Type B pancreatic cell (in vitro differentiated cells): ENCODE results near the gene EML2. TPM values are rescaled to one million over a fixed set of nuclear protein-coding genes. Genes with fewer than 3 reads are reported as not detected.
"Not testable (repeated sequence)": the region's sequence is repeated elsewhere in the genome, so short reads cannot be mapped to it uniquely, and the experiment has no call there.

Experiments
- DNase-seq: peaks from one replicate; pipeline ENCODE4 v3.0.0; 2021; ENCODE audit warnings: mixed read lengths; ENCODE audit not compliant: unreplicated experiment; ENCODE audit errors: extremely low spot score
- H3K27ac Mint-ChIP-seq: 2 replicates; pipeline ENCODE4 v1.8.0; 2021; ENCODE audit warnings: mild to moderate bottlenecking, mixed read lengths
- H3K27me3 Mint-ChIP-seq: 2 replicates; pipeline ENCODE4 v1.8.0; 2021; ENCODE audit warnings: mixed read lengths
- H3K36me3 Mint-ChIP-seq: 2 replicates; pipeline ENCODE4 v1.8.0; 2021; ENCODE audit warnings: mixed read lengths
- H3K4me1 Mint-ChIP-seq: one replicate; pipeline ENCODE4 v1.8.0; 2021; ENCODE audit warnings: mixed read lengths; ENCODE audit not compliant: unreplicated experiment
- H3K4me3 Mint-ChIP-seq: 2 replicates; pipeline ENCODE4 v1.8.0; 2021; ENCODE audit warnings: mild to moderate bottlenecking, mixed read lengths
- H3K9me3 Mint-ChIP-seq: 2 replicates; pipeline ENCODE4 v1.8.0; 2021; ENCODE audit warnings: mixed read lengths
- total RNA-seq: library from RNA; stranded (reverse); gene quantifications from 2 replicates; pipeline ENCODE4 v1.2.1, GENCODE V29; 2021; ENCODE audit warnings: low replicate concordance
- TF ChIP-seq, protein P1 (sequence below): fragments of 200-600 bp; sonication (generic); conservative IDR thresholded peaks from 2 replicates; pipeline ENCODE4 v1.5.0; 2021; ENCODE audit warnings: antibody characterized with exemption, mild to moderate bottlenecking

The EML2 gene
- total RNA-seq, 1 donor from 2014 or later = 46.9 TPM

DNA sequence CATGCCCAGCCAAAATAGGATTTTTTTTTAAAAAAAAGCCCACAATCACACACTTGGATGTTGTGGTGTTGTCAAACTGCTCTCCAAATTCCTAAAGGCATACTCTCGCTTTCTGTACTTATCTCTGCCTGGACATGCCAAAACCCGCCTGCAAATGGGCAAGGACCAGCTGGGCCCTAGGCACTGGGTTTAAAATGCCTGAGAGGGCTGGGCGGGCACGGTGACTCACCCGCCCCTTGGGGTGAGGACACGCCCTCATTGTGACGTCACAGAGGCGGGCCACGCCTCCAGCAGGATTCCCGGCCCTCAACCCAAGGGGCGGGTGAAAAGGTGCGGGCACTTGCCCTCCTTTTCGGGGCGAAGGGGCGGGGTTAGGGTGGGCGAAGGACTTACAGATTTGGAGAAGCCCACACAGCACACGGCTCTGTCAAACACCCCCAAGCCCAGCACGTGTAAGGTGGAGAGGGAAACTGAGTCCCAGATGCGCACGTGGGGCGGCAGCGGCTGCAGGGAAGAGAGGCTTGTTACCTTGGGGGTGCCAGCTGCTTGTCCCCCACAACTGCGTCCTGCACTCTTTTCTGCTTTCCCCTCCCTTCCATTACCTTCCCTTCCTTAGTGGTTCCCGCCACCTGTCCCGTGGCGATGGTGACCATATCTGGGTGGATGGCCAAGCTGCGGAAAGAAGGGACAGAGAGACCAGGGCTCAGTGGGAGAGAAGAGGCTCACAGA, 6.6 kb downstream of the EML2 start:
- TF ChIP-seq, protein P1, sequence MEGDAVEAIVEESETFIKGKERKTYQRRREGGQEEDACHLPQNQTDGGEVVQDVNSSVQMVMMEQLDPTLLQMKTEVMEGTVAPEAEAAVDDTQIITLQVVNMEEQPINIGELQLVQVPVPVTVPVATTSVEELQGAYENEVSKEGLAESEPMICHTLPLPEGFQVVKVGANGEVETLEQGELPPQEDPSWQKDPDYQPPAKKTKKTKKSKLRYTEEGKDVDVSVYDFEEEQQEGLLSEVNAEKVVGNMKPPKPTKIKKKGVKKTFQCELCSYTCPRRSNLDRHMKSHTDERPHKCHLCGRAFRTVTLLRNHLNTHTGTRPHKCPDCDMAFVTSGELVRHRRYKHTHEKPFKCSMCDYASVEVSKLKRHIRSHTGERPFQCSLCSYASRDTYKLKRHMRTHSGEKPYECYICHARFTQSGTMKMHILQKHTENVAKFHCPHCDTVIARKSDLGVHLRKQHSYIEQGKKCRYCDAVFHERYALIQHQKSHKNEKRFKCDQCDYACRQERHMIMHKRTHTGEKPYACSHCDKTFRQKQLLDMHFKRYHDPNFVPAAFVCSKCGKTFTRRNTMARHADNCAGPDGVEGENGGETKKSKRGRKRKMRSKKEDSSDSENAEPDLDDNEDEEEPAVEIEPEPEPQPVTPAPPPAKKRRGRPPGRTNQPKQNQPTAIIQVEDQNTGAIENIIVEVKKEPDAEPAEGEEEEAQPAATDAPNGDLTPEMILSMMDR = no peak
- peak; percentile 83 for DNase-seq
- Mint-ChIP-seq H3K36me3 (peaks cover 4% of the 10 kb centered on the region), H3K4me1 (peaks cover 4% of the 10 kb centered on the region), H3K27me3 (no peaks in the 10 kb centered on the region), H3K4me3 (no peak overlapping the region), H3K9me3 (no peaks in the 10 kb centered on the region), H3K27ac (peak overlapping the region; percentile 91)

DNA sequence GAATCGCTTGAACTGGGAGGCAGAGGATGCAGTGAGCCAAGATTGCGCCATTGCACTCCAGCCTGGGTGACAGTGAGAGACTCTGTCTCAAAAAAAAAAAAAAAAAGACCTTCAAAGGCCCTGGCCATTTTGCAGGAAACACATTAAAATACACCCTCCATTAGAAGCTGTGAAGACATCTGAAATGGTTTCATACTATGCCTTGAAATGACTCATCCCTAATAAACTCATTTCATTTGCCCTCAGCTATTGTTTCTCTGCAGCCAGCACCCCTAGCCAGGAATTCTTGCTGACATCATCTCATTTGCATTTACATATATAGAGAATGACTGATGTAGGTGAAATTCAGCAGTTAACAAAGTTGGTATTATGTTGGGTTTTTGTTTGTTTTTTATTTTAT, 8.7 kb downstream of the EML2 start:
- H3K27me3 Mint-ChIP-seq = no peaks in the 10 kb centered on the region
- peaks cover 4% of the 10 kb centered on the region for H3K4me1 Mint-ChIP-seq
- TF ChIP-seq, protein P1 = no peak
- peaks cover 4% of the 10 kb centered on the region for H3K36me3 Mint-ChIP-seq
- H3K4me3 Mint-ChIP-seq = no peak overlapping the region
- no peak overlapping the region for H3K27ac Mint-ChIP-seq
- no peak for DNase-seq
- no peaks in the 10 kb centered on the region for H3K9me3 Mint-ChIP-seq

DNA sequence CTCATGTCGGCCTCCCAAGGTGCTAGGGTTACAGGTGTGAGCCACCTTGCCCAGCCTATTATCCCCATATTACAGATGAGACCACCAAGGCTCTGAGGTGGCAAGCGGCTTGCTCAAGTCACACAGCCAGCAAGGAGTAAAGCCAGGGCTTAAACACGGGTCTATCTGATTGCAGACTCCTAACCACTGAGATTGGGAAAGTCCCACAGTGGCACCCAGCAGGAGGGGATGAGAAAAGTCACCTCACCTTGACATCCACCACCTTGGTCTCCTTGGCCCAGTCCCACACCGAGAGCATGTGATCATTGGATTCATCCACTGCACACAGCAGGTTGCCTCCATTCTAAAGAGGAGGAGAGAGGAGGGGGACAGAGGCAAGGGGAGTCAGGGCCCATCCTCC, 9.5 kb downstream of the EML2 start:
- TF ChIP-seq, protein P1 = no peak
- peaks cover 4% of the 10 kb centered on the region for H3K4me1 Mint-ChIP-seq
- peaks cover 4% of the 10 kb centered on the region for H3K36me3 Mint-ChIP-seq
- no peak overlapping the region for H3K27ac Mint-ChIP-seq
- no peak overlapping the region for H3K4me3 Mint-ChIP-seq
- no peak for DNase-seq
- H3K9me3 Mint-ChIP-seq = no peaks in the 10 kb centered on the region
- H3K27me3 Mint-ChIP-seq = no peaks in the 10 kb centered on the region

DNA sequence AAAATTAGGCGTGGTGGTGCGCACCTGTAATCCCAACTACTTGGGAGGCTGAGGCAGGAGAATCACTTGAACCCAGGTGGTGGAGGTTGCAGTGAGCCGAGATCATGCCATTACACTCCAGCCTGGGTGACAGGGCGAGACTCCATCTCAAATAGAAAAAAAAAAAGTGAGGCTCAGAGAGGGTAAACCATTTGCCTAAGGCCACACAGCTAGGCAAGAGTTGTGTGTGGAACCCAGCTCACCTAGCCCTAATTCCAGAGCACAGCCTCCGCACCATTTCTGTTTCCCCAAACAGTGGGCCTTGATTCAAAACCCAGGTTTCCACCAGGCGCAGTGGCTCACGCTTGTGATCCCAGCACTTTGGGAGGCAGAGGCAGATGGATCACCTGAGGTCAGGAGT, 11.0 kb downstream of the EML2 start:
- not testable (repeated sequence) for H3K4me1 Mint-ChIP-seq, H3K27ac Mint-ChIP-seq, H3K27me3 Mint-ChIP-seq, DNase-seq, H3K9me3 Mint-ChIP-seq, H3K4me3 Mint-ChIP-seq
- H3K36me3 Mint-ChIP-seq = peaks cover 11% of the 10 kb centered on the region

DNA sequence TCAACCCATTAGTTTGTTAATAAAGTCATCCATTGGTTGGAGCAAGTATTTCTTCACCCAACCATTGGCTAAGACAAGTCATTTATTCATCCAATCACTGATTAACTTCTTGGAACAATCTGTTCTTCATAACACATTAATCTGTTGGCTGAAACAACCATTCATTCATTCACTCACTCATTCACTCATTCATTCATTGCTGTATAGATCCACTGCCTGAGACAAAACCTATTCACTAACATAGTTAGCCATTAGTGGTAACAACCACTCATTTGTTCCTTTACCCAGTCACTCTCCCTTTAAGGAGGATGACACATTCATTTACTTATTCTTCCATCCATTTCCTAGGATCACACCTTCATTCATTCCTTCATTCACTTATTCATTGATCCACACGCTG, 15.2 kb downstream of the EML2 start:
- no peak overlapping the region for H3K27ac Mint-ChIP-seq
- peaks cover 13% of the 10 kb centered on the region for H3K36me3 Mint-ChIP-seq
- no peaks in the 10 kb centered on the region for H3K4me1 Mint-ChIP-seq
- no peak overlapping the region for H3K4me3 Mint-ChIP-seq
- no peaks in the 10 kb centered on the region for H3K27me3 Mint-ChIP-seq
- TF ChIP-seq, protein P1 = no peak
- DNase-seq = no peak
- no peaks in the 10 kb centered on the region for H3K9me3 Mint-ChIP-seq

DNA sequence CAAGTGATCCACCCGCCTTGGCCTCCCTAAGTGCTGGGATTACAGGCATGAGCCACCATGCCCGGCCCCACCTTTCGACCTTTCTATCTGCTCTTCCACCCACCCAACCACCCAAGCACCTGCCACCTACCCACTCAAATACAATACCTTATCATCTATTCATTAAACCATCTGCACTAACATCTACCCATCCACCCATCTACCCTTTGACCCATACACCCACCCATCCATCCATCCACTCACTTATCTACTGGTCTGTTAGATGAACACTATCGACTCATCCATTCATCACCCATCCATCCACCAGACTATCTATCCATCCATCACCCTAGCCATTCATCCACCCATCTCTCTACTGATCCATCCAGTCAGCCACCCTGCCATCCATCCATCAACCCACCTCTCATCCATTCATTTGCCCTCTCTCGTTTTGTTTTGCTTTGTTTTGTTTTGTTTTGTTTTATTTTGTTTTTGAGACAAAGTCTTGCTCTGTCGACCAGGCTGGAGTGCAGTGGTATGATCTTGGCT, 17.2 kb downstream of the EML2 start:
- H3K27ac Mint-ChIP-seq = no peak overlapping the region
- H3K4me1 Mint-ChIP-seq = no peaks in the 10 kb centered on the region
- DNase-seq = no peak
- H3K4me3 Mint-ChIP-seq = no peak overlapping the region
- no peaks in the 10 kb centered on the region for H3K9me3 Mint-ChIP-seq
- no peaks in the 10 kb centered on the region for H3K27me3 Mint-ChIP-seq
- TF ChIP-seq, protein P1 = no peak
- peaks cover 13% of the 10 kb centered on the region for H3K36me3 Mint-ChIP-seq
